GM19238 (cell line): ENCODE measurements around the gene CD177.
"Not testable (repeated sequence)": the region's sequence is repeated elsewhere in the genome, so short reads cannot be mapped to it uniquely, and the experiment has no call there.

Experiments used
- DNase-seq: peaks from one replicate; pipeline ENCODE4 v3.0.0; 2011; ENCODE audit warnings: low spot score; ENCODE audit not compliant: insufficient read length

CD177 gene

GRCh38 chr19:43332058-43332922, 21.2 kb upstream of the CD177 start:
- no peak for DNase-seq

GRCh38 chr19:43336508-43336907, 17.0 kb upstream of the CD177 start:
- DNase-seq: not testable (repeated sequence)

GRCh38 chr19:43337737-43338136, 15.7 kb upstream of the CD177 start:
- no peak for DNase-seq

- DNase-seq: no peak
Measured at GRCh38 chr19:43338530-43338929, 15.0 kb upstream of the CD177 start.

GRCh38 chr19:43339243-43339930, 14.1 kb upstream of the CD177 start:
- not testable (repeated sequence) for DNase-seq

GRCh38 chr19:43340101-43340500, 13.4 kb upstream of the CD177 start:
- not testable (repeated sequence) for DNase-seq

- DNase-seq: not testable (repeated sequence)
Measured at GRCh38 chr19:43341098-43341497, 12.4 kb upstream of the CD177 start.

GRCh38 chr19:43342104-43342503, 11.4 kb upstream of the CD177 start:
- not testable (repeated sequence) for DNase-seq

- not testable (repeated sequence) for DNase-seq
Measured at GRCh38 chr19:43344347-43344925, 9.1 kb upstream of the CD177 start.

GRCh38 chr19:43349813-43350212, 3.7 kb upstream of the CD177 start:
- DNase-seq: not testable (repeated sequence)

- no peak for DNase-seq
Measured at GRCh38 chr19:43351998-43352746, 1.3 kb upstream of the CD177 start.

- no peak for DNase-seq
Measured at GRCh38 chr19:43354305-43354627, 780 bp downstream of the CD177 start.

GRCh38 chr19:43356749-43357148, 3.3 kb downstream of the CD177 start:
- DNase-seq: not testable (repeated sequence)

GRCh38 chr19:43362179-43362578, 8.7 kb downstream of the CD177 start:
- no peak for DNase-seq

GRCh38 chr19:43362745-43363144, 9.3 kb downstream of the CD177 start:
- DNase-seq: no peak

GRCh38 chr19:43365677-43366076, 12.2 kb downstream of the CD177 start:
- DNase-seq: not testable (repeated sequence)

- no peak for DNase-seq
Measured at GRCh38 chr19:43367822-43368221, 14.3 kb downstream of the CD177 start.

GRCh38 chr19:43368897-43369296, 15.4 kb downstream of the CD177 start:
- DNase-seq: not testable (repeated sequence)

GRCh38 chr19:43371909-43372308, 18.4 kb downstream of the CD177 start:
- no peak for DNase-seq

GRCh38 chr19:43372462-43372861, 19.0 kb downstream of the CD177 start:
- DNase-seq: no peak

GRCh38 chr19:43377624-43378023, 24.1 kb downstream of the CD177 start:
- DNase-seq: not testable (repeated sequence)

- DNase-seq: no peak
Measured at GRCh38 chr19:43380008-43380407, 26.5 kb downstream of the CD177 start.
